Coronary artery (tissue), 2 donors: Measurements from ENCODE around the gene C2CD2.

Experiments used
- DNase-seq: peaks from one replicate; pipeline ENCODE4 v3.0.0-alpha.2; 2017; ENCODE audit warnings: low spot score
- H3K27ac ChIP-seq, 2 donors: fragments of 200-600 bp; sonication (generic); one replicate each; pipeline ENCODE4 v1.5.1; 2016 to 2019
- H3K4me3 ChIP-seq: fragments of 200-600 bp; sonication (generic); 2 replicates; pipeline ENCODE4 v1.5.1; 2016; ENCODE audit warnings: mild to moderate bottlenecking, moderate library complexity
- TF ChIP-seq, protein P1 (sequence below): fragments of 200-600 bp; sonication (generic); IDR thresholded peaks from one replicate; pipeline ENCODE4 v1.5.1; 2019; ENCODE audit warnings: antibody characterized with exemption

Gene C2CD2

DNA sequence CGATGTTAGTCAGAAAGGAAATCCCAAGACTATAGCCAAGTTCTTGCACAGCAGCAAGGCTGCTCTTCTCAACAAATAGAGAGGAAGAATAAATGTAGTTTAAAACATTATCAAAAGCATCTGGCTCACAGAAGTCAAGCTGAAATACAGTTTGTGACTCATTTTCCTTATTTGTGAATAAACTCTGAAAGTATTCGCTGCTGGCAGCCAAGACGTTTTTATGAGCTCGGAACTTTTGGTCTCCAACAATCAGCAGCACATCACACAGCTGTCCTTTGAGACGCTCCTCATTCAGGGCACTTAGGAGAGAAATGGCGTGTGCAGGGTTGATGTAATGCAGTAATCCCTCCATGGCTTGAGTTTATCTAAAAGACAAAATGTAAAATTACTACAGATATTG lies 39.9 kb upstream of the C2CD2 start:
- TF ChIP-seq, protein P1, sequence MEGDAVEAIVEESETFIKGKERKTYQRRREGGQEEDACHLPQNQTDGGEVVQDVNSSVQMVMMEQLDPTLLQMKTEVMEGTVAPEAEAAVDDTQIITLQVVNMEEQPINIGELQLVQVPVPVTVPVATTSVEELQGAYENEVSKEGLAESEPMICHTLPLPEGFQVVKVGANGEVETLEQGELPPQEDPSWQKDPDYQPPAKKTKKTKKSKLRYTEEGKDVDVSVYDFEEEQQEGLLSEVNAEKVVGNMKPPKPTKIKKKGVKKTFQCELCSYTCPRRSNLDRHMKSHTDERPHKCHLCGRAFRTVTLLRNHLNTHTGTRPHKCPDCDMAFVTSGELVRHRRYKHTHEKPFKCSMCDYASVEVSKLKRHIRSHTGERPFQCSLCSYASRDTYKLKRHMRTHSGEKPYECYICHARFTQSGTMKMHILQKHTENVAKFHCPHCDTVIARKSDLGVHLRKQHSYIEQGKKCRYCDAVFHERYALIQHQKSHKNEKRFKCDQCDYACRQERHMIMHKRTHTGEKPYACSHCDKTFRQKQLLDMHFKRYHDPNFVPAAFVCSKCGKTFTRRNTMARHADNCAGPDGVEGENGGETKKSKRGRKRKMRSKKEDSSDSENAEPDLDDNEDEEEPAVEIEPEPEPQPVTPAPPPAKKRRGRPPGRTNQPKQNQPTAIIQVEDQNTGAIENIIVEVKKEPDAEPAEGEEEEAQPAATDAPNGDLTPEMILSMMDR, result no peak
- peak; percentile 31 for DNase-seq
- Histone ChIP-seq H3K4me3 (no peak overlapping the region), H3K27ac (peak overlapping the region in 1 of 2 donors; percentile 36)

- peak; percentile 19 for DNase-seq
- TF ChIP-seq, protein P1, result no peak
- no peak overlapping the region for H3K27ac ChIP-seq
These were observed 38.8 kb upstream of the C2CD2 start for GRCh38 chr21:41992576-41992975.

GRCh38 chr21:41991659-41992058 lies 37.8 kb upstream of the C2CD2 start:
- Histone ChIP-seq H3K4me3 (no peak overlapping the region), H3K27ac (no peak overlapping the region)
- TF ChIP-seq, protein P1, result no peak
- peak; percentile 49 for DNase-seq

More at GRCh38 chr21:41992576-41992975, 38.8 kb upstream of the C2CD2 start:
- H3K4me3 ChIP-seq, result no peak overlapping the region

GRCh38 chr21:41989698-41990097 lies 35.9 kb upstream of the C2CD2 start:
- Histone ChIP-seq H3K27ac (no peak overlapping the region), H3K4me3 (no peak overlapping the region)
- DNase-seq, result no peak
- TF ChIP-seq, protein P1, result no peak

DNA sequence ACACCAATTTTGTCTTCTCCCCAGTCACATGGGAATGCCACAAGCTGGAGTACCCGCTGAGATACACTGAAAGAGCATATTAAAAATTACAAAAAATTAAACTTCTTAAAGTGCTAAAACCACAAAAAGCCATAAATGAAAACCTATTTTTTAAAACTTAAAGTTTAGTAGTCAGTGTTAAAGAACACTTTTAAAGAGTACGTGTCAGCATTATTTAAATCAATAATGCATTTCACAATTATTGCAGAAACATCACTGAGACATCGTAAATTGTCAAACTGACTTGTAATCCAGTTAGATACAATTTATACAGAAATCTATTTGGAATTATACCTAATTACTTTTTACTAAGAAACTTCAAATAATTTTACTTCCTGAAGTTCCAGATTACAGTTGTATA lies 33.5 kb upstream of the C2CD2 start:
- TF ChIP-seq, protein P1, result no peak
- Histone ChIP-seq H3K4me3 (no peak overlapping the region), H3K27ac (no peak overlapping the region)
- no peak for DNase-seq

DNA sequence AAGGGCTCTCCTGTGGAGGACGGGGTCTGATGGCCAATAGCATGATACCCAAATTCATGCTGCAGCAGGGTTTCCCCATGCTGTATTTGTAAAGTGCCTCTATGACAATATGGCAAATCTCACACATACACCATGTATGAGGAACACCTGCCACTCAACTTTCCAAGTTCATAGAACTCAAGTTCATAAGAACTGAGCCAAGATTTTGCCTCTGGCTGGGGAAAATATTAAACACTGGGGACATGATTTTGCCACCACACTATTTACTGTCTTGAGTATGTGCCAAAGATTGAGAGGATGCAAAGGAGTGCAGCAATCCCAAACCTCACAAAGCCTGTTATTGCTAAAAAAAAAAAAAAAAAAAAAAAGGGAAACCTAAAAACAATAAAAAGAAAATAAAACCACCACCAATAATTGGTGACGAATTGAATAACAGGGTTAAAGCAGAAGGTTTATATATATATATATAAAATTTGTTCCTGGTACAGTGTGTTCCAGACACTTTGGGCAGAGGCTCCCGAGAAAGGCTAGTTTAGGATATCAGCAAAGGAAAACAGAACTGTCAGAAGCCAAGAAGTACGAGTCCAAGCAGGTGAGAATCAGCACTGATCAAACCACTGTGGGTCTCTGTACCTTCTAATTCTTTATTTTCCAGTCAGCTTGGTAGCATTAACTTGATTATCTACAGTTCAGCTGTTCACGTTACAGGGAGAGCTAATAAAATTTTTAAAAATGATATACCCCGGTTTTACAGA lies 32.0 kb upstream of the C2CD2 start:
- Histone ChIP-seq H3K4me3 (no peak overlapping the region), H3K27ac (no peak overlapping the region)
- DNase-seq, result no peak
- TF ChIP-seq, protein P1, result no peak

- DNase-seq, result no peak
- TF ChIP-seq, protein P1, result no peak
- Histone ChIP-seq H3K4me3 (no peak overlapping the region), H3K27ac (no peak overlapping the region)
These were observed 29.4 kb upstream of the C2CD2 start for GRCh38 chr21:41983229-41983628.
